H1 (cell line): Measurements from ENCODE around the gene TBC1D13. TPM values are rescaled to one million over a fixed set of nuclear protein-coding genes. Genes with fewer than 3 reads are reported as not detected.

Source experiments
- CTCF ChIA-PET: fragments of 300-600 bp; sonication (Branson Sonifier 250); formaldehyde crosslinking; loops from one replicate; lab custom pipeline; 2021; ENCODE audit not compliant: partially characterized antibody; lab: Charles Lee
- POLR2A ChIA-PET: fragments of 300-600 bp; sonication (Branson Sonifier 250); formaldehyde crosslinking; loops from one replicate; lab custom pipeline; 2021; ENCODE audit warnings: inconsistent platforms; ENCODE audit not compliant: partially characterized antibody; lab: Charles Lee
- DNase-seq, 2 experiments: peaks; one replicate each; pipeline versions ENCODE4 v3.0.0 to v3.0.0-alpha.2; 2010 to 2022; ENCODE audit warnings: low spot score in 2 of 2, low read depth in 1 of 2, mixed read lengths in 1 of 2
- FAIRE-seq: peaks from 2 replicates; lab custom pipeline; 2011; peaks lifted over from hg19 to GRCh38; lab: Jason Lieb, UNC
- H2AFZ ChIP-seq: 2 replicates; pipeline ENCODE4 v1.8.1; 2012; ENCODE audit warnings: low read length, inconsistent platforms
- H2AK5ac ChIP-seq: 2 replicates; pipeline ENCODE4 v1.6.1; 2013; ENCODE audit warnings: low read depth, low read length
- H2BK120ac ChIP-seq: replicated peaks from 2 replicates; pipeline ENCODE3; 2013; ENCODE audit warnings: low read depth, low read length, inconsistent platforms
- H2BK12ac ChIP-seq: 2 replicates; pipeline ENCODE4 v1.6.1; 2013; ENCODE audit warnings: low read depth, low read length
- H2BK15ac ChIP-seq: 2 replicates; pipeline ENCODE4 v1.6.1; 2013; ENCODE audit warnings: low read length
- H2BK20ac ChIP-seq: 2 replicates; pipeline ENCODE4 v1.6.1; 2013; ENCODE audit warnings: low read length
- H2BK5ac ChIP-seq: 2 replicates; pipeline ENCODE4 v1.6.1; 2013; ENCODE audit warnings: low read depth, low read length
- H3K14ac ChIP-seq: 2 replicates; pipeline ENCODE4 v1.6.1; 2013; ENCODE audit warnings: inconsistent platforms; ENCODE audit not compliant: insufficient read length
- H3K18ac ChIP-seq: 2 replicates; pipeline ENCODE4 v1.6.1; 2013; ENCODE audit warnings: low read length; ENCODE audit errors: extremely low read depth
- H3K23ac ChIP-seq: 2 replicates; pipeline ENCODE4 v1.6.1; 2013; ENCODE audit warnings: inconsistent platforms; ENCODE audit not compliant: insufficient read length
- H3K23me2 ChIP-seq: 2 replicates; pipeline ENCODE4 v1.6.1; 2013; ENCODE audit warnings: low read depth, low read length
- H3K27ac ChIP-seq: 2 replicates; pipeline ENCODE4 v1.6.1; 2011; ENCODE audit warnings: low read depth, low read length, inconsistent platforms
- H3K27me3 ChIP-seq, 4 experiments: replicated peaks in 1 of 4; 1 replicate in 1 of 4; 2 replicates in 3 of 4; pipeline versions ENCODE4 v1.6.1 to v1.8.1; 2011 to 2013; ENCODE audit warnings: low read length in 3 of 4, mild to moderate bottlenecking in 3 of 4, inconsistent platforms in 2 of 4, mixed read lengths in 2 of 4, moderate library complexity in 1 of 4; ENCODE audit not compliant: control insufficient read depth in 3 of 4, insufficient read depth in 3 of 4; ENCODE audit errors: extremely low read depth in 1 of 4
- H3K36me3 ChIP-seq, 4 experiments: 2 replicates each; pipeline versions ENCODE4 v1.6.1 to v1.8.1; 2011 to 2013; ENCODE audit warnings: mild to moderate bottlenecking in 4 of 4, low read length in 3 of 4, moderate library complexity in 2 of 4, control low read depth in 1 of 4, inconsistent platforms in 1 of 4; ENCODE audit not compliant: insufficient read depth in 4 of 4, control insufficient read depth in 2 of 4
- H3K4ac ChIP-seq: replicated peaks from 2 replicates; pipeline ENCODE3; 2013; ENCODE audit warnings: low read length, low read depth, mixed read lengths, inconsistent platforms; ENCODE audit not compliant: insufficient read length
- H3K4me1 ChIP-seq, 4 experiments: replicated peaks in 1 of 4; 1 replicate in 1 of 4; 2 replicates in 3 of 4; pipeline versions ENCODE4 v1.6.1 to v1.8.1; 2011 to 2013; ENCODE audit warnings: low read length in 3 of 4, inconsistent platforms in 2 of 4, mixed read lengths in 1 of 4; ENCODE audit not compliant: insufficient read depth in 4 of 4, control insufficient read depth in 3 of 4
- H3K4me2 ChIP-seq, 2 experiments: 2 replicates each; pipeline versions ENCODE4 v1.6.1 to v1.8.1; 2011 to 2013; ENCODE audit warnings: low read depth in 2 of 2, low read length in 2 of 2, control low read depth in 1 of 2, inconsistent platforms in 1 of 2, mild to moderate bottlenecking in 1 of 2; ENCODE audit not compliant: insufficient read depth in 1 of 2
- H3K4me3 ChIP-seq, 4 experiments: fragments of 200-600, 300-600 bp in 1 of 4; sonication (generic), shearing (Covaris generic), sonication (Bioruptor Twin) in 1 of 4; 2 replicates each; pipeline versions ENCODE4 v1.5.1 to v1.8.1; 2011 to 2016; ENCODE audit warnings: low read length in 4 of 4, low read depth in 3 of 4, control low read depth in 2 of 4, inconsistent platforms in 2 of 4, mild to moderate bottlenecking in 2 of 4, mixed read lengths in 1 of 4, moderate library complexity in 1 of 4; ENCODE audit not compliant: insufficient read depth in 2 of 4; ENCODE audit errors: extremely low read depth in 1 of 4
- H3K56ac ChIP-seq: replicated peaks from 2 replicates; pipeline ENCODE3; 2013; ENCODE audit warnings: low read depth, mild to moderate bottlenecking, mixed read lengths, low read length, inconsistent platforms; ENCODE audit not compliant: insufficient read length
- H3K79me1 ChIP-seq: 2 replicates; pipeline ENCODE4 v1.6.1; 2013; ENCODE audit warnings: low read depth, low read length, control low read depth
- H3K79me2 ChIP-seq, 2 experiments: 2 replicates each; pipeline versions ENCODE4 v1.6.1 to v1.8.1; 2012 to 2013; ENCODE audit warnings: low read length in 2 of 2, mild to moderate bottlenecking in 2 of 2, inconsistent platforms in 1 of 2; ENCODE audit not compliant: insufficient read depth in 2 of 2, control insufficient read depth in 1 of 2
- H3K9ac ChIP-seq, 4 experiments: replicated peaks in 1 of 4; 1 replicate in 1 of 4; 2 replicates in 3 of 4; pipeline versions ENCODE4 v1.6.1 to v1.8.1; 2011 to 2013; ENCODE audit warnings: low read depth in 3 of 4, low read length in 3 of 4, control low read depth in 2 of 4, mild to moderate bottlenecking in 2 of 4, moderate library complexity in 2 of 4, inconsistent platforms in 1 of 4; ENCODE audit errors: extremely low read depth in 1 of 4
- H3K9me3 ChIP-seq, 2 experiments: 2 replicates each; pipeline versions ENCODE4 v1.6.1 to v1.8.1; 2012 to 2013; ENCODE audit warnings: mild to moderate bottlenecking in 2 of 2, moderate library complexity in 2 of 2, control low read depth in 1 of 2, inconsistent platforms in 1 of 2, low read depth in 1 of 2, low read length in 1 of 2, mixed read lengths in 1 of 2; ENCODE audit not compliant: insufficient read depth in 2 of 2
- H4K20me1 ChIP-seq, 2 experiments: replicated peaks in 1 of 2; 2 replicates each; pipeline versions ENCODE3 to v1.8.1; 2011 to 2013; ENCODE audit warnings: inconsistent platforms in 2 of 2, low read length in 2 of 2, mild to moderate bottlenecking in 1 of 2; ENCODE audit not compliant: insufficient read depth in 2 of 2, control insufficient read depth in 1 of 2
- H4K5ac ChIP-seq: 2 replicates; pipeline ENCODE4 v1.6.1; 2013; ENCODE audit warnings: low read length, low read depth, mixed read lengths, inconsistent platforms; ENCODE audit not compliant: insufficient read length
- H4K8ac ChIP-seq: 2 replicates; pipeline ENCODE4 v1.8.0; 2013; ENCODE audit warnings: mild to moderate bottlenecking, moderate library complexity, low read length, inconsistent platforms; ENCODE audit not compliant: insufficient read depth; ENCODE audit errors: extremely low read depth
- H4K91ac ChIP-seq: replicated peaks from 2 replicates; pipeline ENCODE3; 2013; ENCODE audit warnings: low read length, mixed read lengths, inconsistent platforms; ENCODE audit not compliant: insufficient read length
- CBX5 ChIP-seq: fragments of 300-800, 300-1000 bp; sonication (generic); IDR thresholded peaks from 2 replicates; pipeline ENCODE4 v1.7.1; 2016; ENCODE audit warnings: antibody characterized with exemption, low read length, low read depth
- CHD1 ChIP-seq: IDR thresholded peaks from 2 replicates; pipeline ENCODE4 v1.6.1; 2012; ENCODE audit warnings: low read depth, low read length, improper control_type of control experiment
- MAFK ChIP-seq: IDR thresholded peaks from 2 replicates; pipeline ENCODE4 v1.6.1; 2012; ENCODE audit warnings: low read depth, mild to moderate bottlenecking, improper control_type of control experiment, low read length
- USF2 ChIP-seq: IDR thresholded peaks from 2 replicates; pipeline ENCODE4 v1.6.1; 2011; ENCODE audit warnings: low read length, improper control_type of control experiment
- ZNF274 ChIP-seq: IDR thresholded peaks from 2 replicates; pipeline ENCODE4 v1.7.0; 2012; ENCODE audit warnings: low read length, borderline replicate concordance; ENCODE audit errors: extremely low read depth
- WGBS, 2 experiments: shearing (Covaris generic) in 1 of 2; methylation state at CpG; one replicate each; pipeline versions ENCODE4 v1.1.6 to v1.1.7; 2013 to 2015; ENCODE audit warnings: low lambda C conversion rate in 2 of 2, mixed read lengths in 2 of 2, inconsistent platforms in 1 of 2, low coverage in 1 of 2, missing lambda C conversion rate in 1 of 2; ENCODE audit not compliant: insufficient replicate concordance in 2 of 2, insufficient coverage in 1 of 2, insufficient read length in 1 of 2; ENCODE audit errors: extremely low coverage in 1 of 2, missing lambda C conversion rate in 1 of 2; 5-methylcytosine and 5-hydroxymethylcytosine counted together
- long read RNA-seq, 2 experiments: library from RNA in 1 of 2; library from capped mRNA in 1 of 2; stranded (forward); transcript quantifications; one replicate each; pipeline ENCODE4 v2.0.0, GENCODE V29; 2021; ENCODE audit warnings: inconsistent platforms in 1 of 2
- polyA minus RNA-seq, 3 experiments: library from RNA; depleted of rRNA, polyadenylated mRNA; stranded (reverse); fragments of >200 nt; gene quantifications; 1 replicate in 2 of 3; 2 replicates in 1 of 3; pipeline ENCODE4 v1.2.3, GENCODE V29; 2011
- polyA plus RNA-seq, 7 experiments: library from polyadenylated mRNA; depleted of rRNA in 3 of 7; stranded (reverse) in 5 of 7; unstranded in 2 of 7; fragments of >200 nt in 5 of 7; fragments of 200-250 nt in 2 of 7; gene quantifications; 1 replicate in 5 of 7; 2 replicates in 1 of 7; 4 replicates in 1 of 7; pipeline versions ENCODE4 v1.2.1 to v1.2.3, GENCODE V29; 2011 to 2013; ENCODE audit warnings: missing spikeins in 2 of 7, mixed read lengths in 2 of 7
- total RNA-seq: library from RNA; stranded (reverse); fragmentation: NEBNext Ultra II Directional; extraction: Animal tissue kit (Norgen Biotek cat#: 25700); gene quantifications from 2 replicates; pipeline ENCODE4 v1.2.1, GENCODE V29; 2021

Gene TBC1D13
- 21.3 and 26.3 TPM in 2 replicates for total RNA-seq
- polyA plus RNA-seq (2011; rRNA removed) = 24.7 and 33.0 TPM in 2 replicates
- polyA plus RNA-seq (2011; cell fraction: cytosol; rRNA removed) = 18.0 TPM
- 26.8 TPM for polyA plus RNA-seq (2011; cell fraction: nucleus; rRNA removed)
- polyA plus RNA-seq (2012, experiment 1 of 2) = 17.9 to 24.5 TPM (median 20.3 TPM) in 4 replicates
- 23.3 TPM for polyA plus RNA-seq (2012, experiment 2 of 2)
- 13.2 TPM for polyA plus RNA-seq (2013, experiment 1 of 2)
- polyA plus RNA-seq (2013, experiment 2 of 2) = 13.4 TPM
- polyA minus RNA-seq (2011; rRNA and poly(A)+ RNA removed) = 21.1 and 26.2 TPM in 2 replicates
- 8.7 TPM for polyA minus RNA-seq (2011; cell fraction: cytosol; rRNA and poly(A)+ RNA removed)
- 10.1 TPM for polyA minus RNA-seq (2011; cell fraction: nucleus; rRNA and poly(A)+ RNA removed)
- long read RNA-seq, experiment 1, partial matches to known transcripts = 16 of 18 reads
- long read RNA-seq, experiment 1, other reads (novel, unspliced or antisense) = 1 of 18 reads
- long read RNA-seq, experiment 2, partial matches to known transcripts = 0 of 3 reads
- long read RNA-seq, experiment 2, other reads (novel, unspliced or antisense) = 0 of 3 reads

- H2BK12ac ChIP-seq = no peak within 1 kb of the TSS
- H2BK20ac ChIP-seq = no peak within 1 kb of the TSS
- no peak within 1 kb of the TSS for H2AK5ac ChIP-seq
- H2BK120ac ChIP-seq = no peak within 1 kb of the TSS
- H3K79me1 ChIP-seq = no peaks in the 10 kb centered on the region; the same call in 1 of the 2 replicates
- peak within 1 kb of the TSS; percentile 77 to 92 for H3K4me2 ChIP-seq
- CTCF ChIA-PET = interaction anchor here (0.7 to 2.6 kb wide), 4 partner anchors 15 to 232 kb away, joined by 3 to 15 read pairs (median 4); partner anchors contain the start of gene ZER1
- no peak within 1 kb of the TSS for H3K56ac ChIP-seq
- DNase-seq (peak; percentile 43 to 96), FAIRE-seq (no peak)
- H3K14ac ChIP-seq = no peak within 1 kb of the TSS
- no peaks in the 10 kb centered on the region for H3K27me3 ChIP-seq
- no peak within 1 kb of the TSS; the same call in 1 of the 2 replicates for H2BK5ac ChIP-seq
- WGBS, 2 experiments = 15% methylated on average over 43 of the region's 64 CpGs; no CpG with 5 or more reads in 1 of the 2 experiments
- H3K27ac ChIP-seq = peak within 1 kb of the TSS; percentile 51; the same call in 1 of the 2 replicates
- H2AFZ ChIP-seq = peak within 1 kb of the TSS; percentile 88
- POLR2A ChIA-PET = interaction anchor here (0.5 to 1.0 kb wide), 3 partner anchors 8 to 107 kb away, joined by 3 to 4 read pairs (median 4); no protein-coding TSS in a partner anchor
- H3K36me3 ChIP-seq = peaks cover 0 to 6% (median 2%) of the 10 kb centered on the region in 4 experiments; a peak in 3 of 8 replicates
- H3K79me2 ChIP-seq = peaks cover 0 to 7% of the 10 kb centered on the region in 2 experiments; a peak in 1 of 4 replicates
- H3K4ac ChIP-seq = peak within 1 kb of the TSS; percentile 44
- peak within 1 kb of the TSS; percentile 63 to 87 (median 72) for H3K9ac ChIP-seq
- peaks cover 0 to 1% of the 10 kb centered on the region in 2 experiments for H4K20me1 ChIP-seq
- peak within 1 kb of the TSS; percentile 15 for H4K91ac ChIP-seq
- no peaks in the 10 kb centered on the region for H3K9me3 ChIP-seq
- peaks cover 0 to 2% (median 0%) of the 10 kb centered on the region in 4 experiments; a peak in 1 of 7 replicates for H3K4me1 ChIP-seq
- peak within 1 kb of the TSS; percentile 84 to 98 (median 88) for H3K4me3 ChIP-seq
- peaks cover 5% of the 10 kb centered on the region; the same call in 1 of the 2 replicates for H3K23me2 ChIP-seq
- no peak within 1 kb of the TSS for H3K23ac ChIP-seq
- no peak within 1 kb of the TSS for H2BK15ac ChIP-seq
- H3K18ac ChIP-seq = no peak within 1 kb of the TSS; the same call in none of the 2 replicates
- H4K5ac ChIP-seq = peak within 1 kb of the TSS; percentile 69
- peak within 1 kb of the TSS; percentile 87; the same call in 1 of the 2 replicates for H4K8ac ChIP-seq
- TF ChIP-seq MAFK (no peak), CBX5 (no peak), ZNF274 (no peak), CHD1 (no peak), USF2 (peak; percentile 87)
Observed at GRCh38 chr9:128786681-128787601, at the start of gene TBC1D13. TBC1D13 (plus strand) TSS chr9:128787253; CDS start chr9:128787354, 101 bp downstream.
